ENCODE measurements around the gene PPP1R7.

GRCh38 chr2:241103176-241103595, 47.1 kb upstream of the PPP1R7 start:
- TF ChIP-seq CTCF (IDR thresholded peaks at IDR 0.05; ENCODE audit: poor library complexity, severe bottlenecking) (no peak), EZH2 (IDR thresholded peaks at IDR 0.05; ENCODE audit: borderline replicate concordance, insufficient read depth, low read length, poor library complexity, severe bottlenecking) (no peak), MXI1 (conservative IDR thresholded peaks at IDR 0.05; ENCODE audit: poor library complexity, severe bottlenecking) (no peak), POLR2AphosphoS5 (IDR thresholded peaks at IDR 0.05) (no peak), EP300 (conservative IDR thresholded peaks at IDR 0.05; ENCODE audit: poor library complexity, severe bottlenecking) (no peak), REST (IDR thresholded peaks at IDR 0.05; ENCODE audit: borderline replicate concordance) (no peak), RAD21 (conservative IDR thresholded peaks at IDR 0.05) (no peak)

Data from neural cell (in vitro differentiated cells).